ENCODE data around the gene INPP5B.
A peak's percentile ranks its signal among the peaks of the same experiment; 100 is the strongest.

Gene INPP5B

DNA sequence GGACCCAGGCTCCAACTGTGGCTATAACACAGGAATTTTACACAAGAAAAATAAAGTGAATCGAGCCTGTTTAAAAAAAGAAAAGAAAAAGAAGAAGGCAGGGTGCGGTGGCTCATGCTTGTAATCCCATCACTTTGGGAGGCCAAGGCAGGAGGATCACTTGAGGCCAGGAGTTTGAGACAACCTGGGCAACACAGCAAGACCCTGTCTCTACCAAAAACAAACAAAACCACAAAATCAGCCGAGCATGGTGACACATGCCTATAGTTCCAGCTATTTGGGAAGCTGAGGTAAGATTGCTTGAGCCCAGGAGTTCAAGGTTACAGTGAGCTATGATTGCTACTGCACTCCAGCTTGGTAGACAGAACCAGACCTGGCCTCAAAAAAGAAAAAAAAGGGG, 105.2 kb downstream of the INPP5B start:
- no peak for DNase-seq (ENCODE audit: low read depth in 2 of 3, low spot score in 2 of 3)

DNA sequence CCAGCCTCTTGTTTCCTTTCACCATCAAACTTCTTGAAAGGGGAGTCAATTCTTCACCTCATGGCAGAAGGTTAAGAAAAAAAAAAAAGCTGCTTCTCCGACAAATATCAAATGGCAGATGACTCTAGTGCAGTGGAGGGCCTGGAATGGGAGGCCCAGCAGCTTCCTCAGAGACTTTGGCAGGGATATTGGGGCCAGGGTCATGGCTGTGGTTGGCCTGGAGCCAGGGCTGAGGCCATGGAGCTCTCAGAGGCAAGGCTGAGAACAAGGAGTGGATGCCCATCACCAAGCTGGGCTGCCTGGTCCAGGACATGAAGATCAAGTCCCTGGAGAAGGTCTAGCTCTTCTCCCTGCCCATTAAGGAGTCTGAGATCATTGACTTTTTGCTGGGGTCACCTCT, 106.1 kb downstream of the INPP5B start:
- DNase-seq (ENCODE audit: low read depth in 2 of 3, low spot score in 2 of 3): no peak

DNA sequence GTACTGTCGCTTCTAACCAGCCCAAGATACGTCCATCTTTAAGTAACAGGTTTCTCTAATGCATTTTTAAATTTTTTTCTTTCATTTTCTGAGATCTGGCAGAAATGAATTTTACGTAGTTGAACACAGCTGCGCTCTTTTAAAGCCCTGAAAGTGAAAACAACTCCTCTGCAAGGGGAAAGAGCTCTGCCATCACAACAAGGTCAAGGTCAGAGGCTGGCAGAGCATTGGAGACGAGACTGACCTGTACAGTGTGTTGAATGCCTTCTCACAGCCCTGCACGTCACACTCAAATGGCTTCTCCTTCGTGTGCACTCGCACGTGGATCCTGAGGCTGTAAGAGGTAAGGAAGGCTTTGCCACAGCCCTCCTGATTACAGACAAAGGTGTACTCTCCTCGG, 107.2 kb downstream of the INPP5B start:
- no peak for DNase-seq (ENCODE audit: low read depth in 2 of 3, low spot score in 2 of 3)

DNA sequence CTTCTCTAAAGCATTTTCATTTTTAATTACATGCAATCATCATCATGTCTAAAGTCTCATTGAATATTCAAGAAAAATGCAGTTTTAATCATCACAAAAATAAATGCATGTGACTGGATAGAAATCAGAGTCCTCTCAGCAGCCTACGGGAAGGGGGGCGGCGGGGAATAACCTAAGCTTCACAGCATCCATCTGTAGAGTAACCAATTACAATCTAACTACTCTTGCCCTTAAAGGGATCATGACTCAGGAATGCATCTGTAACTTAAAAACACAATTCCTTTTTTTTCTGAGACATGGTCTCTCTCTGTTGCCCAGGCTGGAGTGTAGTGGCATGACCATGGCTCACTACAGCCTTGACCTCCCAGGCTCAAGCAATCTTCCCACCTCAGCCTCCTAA, 110.1 kb downstream of the INPP5B start:
- DNase-seq (ENCODE audit: low read depth in 2 of 3, low spot score in 2 of 3): no peak

DNA sequence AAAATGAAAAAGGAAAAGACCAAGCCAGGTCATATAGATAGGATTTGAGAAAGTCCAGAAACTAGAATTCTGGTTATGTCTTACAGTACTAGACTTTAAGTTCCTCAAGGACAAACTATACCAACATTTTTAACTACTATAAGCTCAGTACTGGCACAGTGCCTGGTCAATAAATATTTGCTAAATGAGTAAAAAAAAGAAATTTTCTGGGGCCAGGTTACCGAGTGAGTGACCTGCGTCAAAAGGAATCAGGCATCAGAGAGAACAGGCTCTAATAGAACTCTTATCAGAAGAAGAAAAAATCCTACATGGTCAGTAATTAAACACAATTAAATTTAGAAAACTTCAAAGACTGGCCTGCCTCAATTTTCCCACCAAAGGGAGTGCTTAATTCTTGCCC, 115.0 kb downstream of the INPP5B start:
- no peak for DNase-seq (ENCODE audit: low read depth in 2 of 3, low spot score in 2 of 3)

DNA sequence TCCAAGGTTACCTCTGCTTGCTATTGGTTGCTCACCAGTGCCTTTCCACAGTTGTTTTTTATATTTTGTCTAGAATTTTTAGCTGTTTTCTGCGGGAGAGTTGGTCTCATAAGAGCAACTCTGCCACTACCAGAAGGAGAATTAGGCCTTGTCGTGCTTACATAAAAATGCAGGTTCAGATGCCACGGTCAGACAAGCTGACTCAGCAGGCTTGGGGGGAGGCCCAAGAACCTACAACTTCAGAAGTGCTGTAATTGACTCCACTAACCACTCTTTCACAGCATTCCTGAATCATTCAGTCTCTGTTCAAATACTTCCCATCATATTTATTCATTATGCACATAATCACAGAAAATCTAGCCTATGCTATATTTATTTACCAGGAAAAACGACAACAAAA, 115.7 kb downstream of the INPP5B start:
- no peak for DNase-seq (ENCODE audit: low read depth in 2 of 3, low spot score in 2 of 3)

DNA sequence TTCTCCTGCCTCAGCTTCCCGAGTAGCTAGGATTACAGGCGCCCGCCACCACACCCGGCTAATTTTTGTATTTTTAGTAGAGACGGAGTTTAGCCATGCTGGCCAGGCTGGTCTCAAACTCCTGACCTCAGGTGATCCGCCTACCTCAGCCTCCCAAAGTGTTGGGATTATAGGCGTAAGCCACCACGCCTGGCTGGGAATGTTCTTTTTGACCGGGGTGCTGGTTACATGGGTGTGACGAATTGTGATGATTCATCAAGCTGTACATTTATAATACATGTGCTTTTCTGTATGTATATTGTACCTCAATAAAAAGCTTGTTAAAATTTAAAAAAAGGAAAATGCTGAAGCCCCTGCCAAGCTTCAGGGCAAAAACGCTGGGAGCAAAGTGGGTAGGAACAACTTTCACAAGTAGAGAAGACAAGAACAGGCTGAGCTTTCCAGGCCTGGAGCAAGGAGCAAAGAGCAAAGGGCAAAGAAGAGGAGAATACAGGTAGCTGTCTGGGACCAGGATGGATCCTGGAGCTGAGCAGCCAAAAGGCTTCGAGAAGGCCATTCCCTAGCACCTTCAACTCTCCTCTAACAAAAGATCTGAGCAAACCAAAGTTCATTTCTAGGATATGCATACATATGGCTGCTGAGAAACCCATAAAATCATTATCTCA, 118.3 kb downstream of the INPP5B start:
- no peak for DNase-seq (ENCODE audit: low read depth in 2 of 3, low spot score in 2 of 3)

DNA sequence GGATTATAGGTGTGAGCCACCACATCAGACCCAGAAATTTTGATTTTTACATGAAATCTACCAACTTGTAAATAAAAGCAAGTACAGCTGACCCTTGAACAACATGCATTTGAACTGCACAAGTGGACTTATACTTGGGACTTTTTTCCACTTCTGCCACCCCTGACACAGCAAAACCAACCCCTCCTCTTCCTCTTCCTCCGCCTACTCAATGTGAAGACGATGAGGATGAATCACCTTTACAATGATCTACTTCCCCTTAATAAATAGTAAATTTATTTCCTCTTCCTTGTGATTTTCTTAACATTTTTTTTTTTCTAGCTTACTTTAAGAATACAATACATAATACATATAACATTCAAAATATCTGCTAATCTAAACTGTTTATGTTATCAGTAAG, 121.3 kb downstream of the INPP5B start:
- DNase-seq (ENCODE audit: low read depth in 2 of 3, low spot score in 2 of 3): no peak

DNA sequence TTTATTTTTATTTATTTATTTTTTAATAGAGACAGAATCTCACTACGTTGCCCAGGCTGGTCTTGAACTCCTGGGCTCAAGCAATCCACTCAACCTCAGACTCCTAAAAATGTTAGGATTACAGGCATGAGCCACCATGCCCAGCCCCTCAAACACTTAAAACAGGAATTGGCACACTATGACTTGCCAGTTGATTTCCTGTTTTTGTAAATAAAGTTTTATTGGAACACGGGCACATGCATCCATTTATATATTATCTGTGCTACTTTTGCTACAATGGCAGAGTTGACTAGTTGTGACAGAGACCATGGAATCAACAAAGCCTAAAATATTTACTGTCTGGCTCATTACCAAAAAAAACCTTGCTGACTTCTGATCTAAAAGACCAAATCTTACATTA, 122.9 kb downstream of the INPP5B start:
- no peak for DNase-seq (ENCODE audit: low read depth in 2 of 3, low spot score in 2 of 3)

DNA sequence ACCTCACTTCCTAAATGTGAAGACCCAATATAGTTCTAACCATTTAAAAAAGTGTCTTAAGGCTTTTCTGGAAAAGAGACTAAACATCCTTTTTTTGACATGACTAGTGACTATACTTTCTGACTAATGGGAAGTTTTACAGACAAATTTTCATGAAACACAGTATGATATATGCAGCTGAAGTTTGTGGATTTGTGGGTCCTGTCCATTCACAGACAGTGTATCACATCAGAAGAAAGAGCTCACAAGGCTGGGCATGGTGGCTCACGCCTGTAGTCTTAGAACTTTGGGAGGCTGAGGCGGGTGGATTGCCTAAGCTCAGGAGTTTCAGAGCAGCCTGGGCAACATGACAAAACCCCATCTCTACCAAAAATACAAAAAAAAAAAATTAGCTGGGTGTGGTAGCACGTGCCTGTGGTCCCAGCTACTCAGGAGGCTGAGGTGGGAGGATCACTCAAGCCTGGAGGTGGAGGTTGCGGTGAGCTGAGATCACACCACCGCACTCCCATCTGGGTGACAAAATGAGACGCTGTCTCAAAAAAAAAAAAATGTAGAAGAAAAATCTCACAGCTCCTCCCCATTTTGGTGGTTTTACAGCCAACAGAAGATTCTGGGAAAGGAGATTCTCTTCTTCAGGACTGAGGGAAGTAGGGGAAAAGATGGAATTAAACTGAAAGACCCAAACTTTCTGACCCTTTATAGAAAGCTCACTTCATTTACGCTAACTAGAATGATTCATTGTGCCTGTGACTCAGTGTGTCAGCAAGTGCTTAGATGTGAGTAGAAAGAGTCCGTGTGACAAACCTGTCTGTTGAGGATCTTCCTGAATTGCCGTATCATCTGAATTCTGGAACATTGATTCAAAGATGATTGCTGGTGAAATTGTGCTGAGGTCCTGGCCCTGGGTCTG, 123.7 kb downstream of the INPP5B start:
- DNase-seq (ENCODE audit: low read depth in 2 of 3, low spot score in 2 of 3): no peak

DNA sequence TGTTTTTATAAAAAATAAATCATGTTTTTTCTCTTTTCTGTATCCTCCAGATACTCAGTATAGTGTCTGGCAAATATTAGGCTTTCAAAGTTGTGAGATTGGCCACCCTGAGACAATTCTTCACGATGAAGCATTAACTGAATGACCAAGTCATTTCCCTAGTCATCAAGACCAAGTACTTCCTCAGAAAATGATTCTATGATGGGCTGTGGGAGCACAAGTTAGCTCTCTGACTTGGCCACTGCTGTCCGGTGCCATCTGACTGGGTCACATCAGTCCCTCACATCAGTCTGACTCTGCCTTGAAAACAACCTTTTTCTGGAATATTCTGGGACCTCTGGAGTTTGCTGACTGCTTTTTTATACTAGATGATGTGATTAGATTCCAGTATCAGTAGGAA, 125.4 kb downstream of the INPP5B start:
- DNase-seq (ENCODE audit: low read depth in 2 of 3, low spot score in 2 of 3): no peak

DNA sequence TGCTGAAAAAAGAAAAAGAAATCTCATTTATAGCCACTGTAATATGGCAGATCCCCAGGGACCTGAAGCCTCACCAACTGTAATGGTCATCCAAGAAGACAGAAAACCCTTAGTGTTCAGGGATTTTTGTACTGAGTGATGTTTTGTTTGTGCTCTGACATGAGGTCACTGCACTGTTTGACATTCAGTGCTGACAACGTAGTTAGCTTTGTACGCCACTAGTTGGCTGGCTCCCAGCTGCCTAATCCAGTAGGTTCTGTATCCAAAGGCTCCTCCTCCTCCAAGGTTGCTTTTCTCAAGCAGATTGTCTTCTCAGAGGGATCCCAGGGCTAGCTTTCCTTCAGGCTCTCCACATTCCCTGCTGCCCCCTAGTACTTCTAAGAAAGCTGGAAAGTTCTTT, 129.4 kb downstream of the INPP5B start:
- no peak for DNase-seq (ENCODE audit: low read depth in 2 of 3, low spot score in 2 of 3)

DNA sequence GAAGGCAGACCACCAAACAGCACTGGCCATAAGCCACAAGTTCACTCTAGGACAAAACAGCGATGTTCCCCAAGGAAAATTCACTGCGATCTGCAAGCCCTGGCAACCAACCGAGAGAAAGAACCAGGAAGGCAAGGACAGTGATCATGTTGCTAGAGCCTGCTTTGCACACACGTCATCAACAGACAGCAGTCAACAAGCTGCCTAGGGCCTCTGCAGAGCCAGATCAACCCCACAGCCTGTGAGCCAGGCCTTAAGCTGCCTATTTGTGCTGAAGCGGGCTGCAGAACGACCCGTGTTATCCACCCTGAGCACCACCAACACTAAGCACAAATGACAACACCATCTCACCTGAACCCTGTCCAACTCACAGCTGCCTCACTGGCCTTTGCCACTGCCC, 132.6 kb downstream of the INPP5B start:
- no peak for DNase-seq (ENCODE audit: low read depth in 2 of 3, low spot score in 2 of 3)

DNA sequence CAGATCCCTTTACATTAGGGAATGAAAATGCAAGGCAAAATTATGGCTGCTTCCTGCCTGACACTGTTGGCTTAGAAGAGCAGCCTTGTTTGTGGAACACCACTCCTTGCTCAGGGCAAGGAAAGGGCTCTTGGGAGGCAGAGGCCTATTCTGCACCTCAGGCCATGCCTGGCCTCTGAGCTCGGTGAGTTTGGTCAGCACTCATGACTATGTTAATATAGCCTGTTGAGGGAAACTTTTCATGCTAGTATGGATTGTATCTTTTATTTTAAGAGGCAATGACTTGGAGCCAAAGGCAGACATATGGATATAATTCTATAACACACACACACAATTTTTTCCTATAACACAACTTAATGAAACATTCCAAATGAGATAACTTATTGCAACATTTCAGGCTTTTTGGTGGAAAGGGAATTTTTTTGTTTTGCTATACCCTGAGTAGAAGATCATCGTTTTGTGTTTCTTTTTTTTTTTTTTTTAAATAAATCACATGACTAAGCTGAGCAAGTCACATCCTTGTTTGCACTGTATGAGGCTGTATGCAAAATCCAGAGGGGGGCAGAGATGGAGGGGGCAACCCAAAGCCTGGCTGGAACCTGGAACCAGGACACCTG, 133.2 kb downstream of the INPP5B start:
- DNase-seq (ENCODE audit: low read depth in 2 of 3, low spot score in 2 of 3): no peak

DNA sequence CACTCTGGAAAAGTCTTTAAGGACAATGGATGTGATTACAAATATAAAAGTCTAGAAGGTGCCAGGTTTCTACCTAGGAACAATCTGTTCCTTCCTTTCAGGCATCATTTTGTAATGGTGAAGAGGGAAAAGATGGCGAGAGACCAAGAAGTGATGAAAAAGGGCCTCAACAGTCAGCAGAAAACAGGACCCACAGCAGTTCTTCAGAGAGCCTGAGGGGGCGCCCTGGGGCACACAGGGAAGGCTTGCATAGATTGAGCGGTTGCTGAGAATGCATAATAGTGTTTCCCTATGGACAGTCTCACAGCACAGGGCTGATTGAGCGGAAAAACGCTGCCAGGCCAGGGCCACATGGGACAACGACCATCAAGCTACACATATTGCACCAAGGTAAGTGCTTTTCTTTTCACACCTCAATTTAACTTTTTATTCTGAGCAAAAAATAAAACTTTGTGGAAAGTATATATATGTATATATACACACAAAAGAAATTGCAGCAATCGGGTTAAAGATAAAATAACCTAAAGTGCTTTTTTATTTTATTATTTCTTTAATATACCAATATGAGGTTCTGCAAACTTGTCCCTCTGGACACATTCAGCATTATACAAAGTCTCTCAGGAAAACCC, 135.7 kb downstream of the INPP5B start:
- DNase-seq (ENCODE audit: low read depth in 2 of 3, low spot score in 2 of 3): peak in 2 of 3 experiments; percentile 23 to 36

Measured in activated CD8-positive, alpha-beta memory T cell treated with anti-CD3 and anti-CD28 coated beads for 48 hours (primary cell).